WTC11 (cell line): ENCODE data around the gene TMCC1. TPM values are rescaled to one million over a fixed set of nuclear protein-coding genes. Genes with fewer than 3 reads are reported as not detected.

Source experiments
- ATAC-seq: fragments of 200-7000 bp; cut with Tn5 transposase; 2 replicates; pipeline ENCODE4 v1.10.0; 2021; ENCODE audit warnings: mild to moderate bottlenecking, moderate library complexity
- CTCF ChIA-PET: fragments of 300-600 bp; sonication (Branson Sonifier 250); formaldehyde crosslinking; loops from one replicate; lab custom pipeline; 2021; ENCODE audit warnings: antibody characterized with exemption; lab: Charles Lee
- POLR2A ChIA-PET: fragments of 350-600 bp; sonication (Branson Sonifier 250); formaldehyde crosslinking; loops from one replicate; lab custom pipeline; 2021; ENCODE audit warnings: antibody characterized with exemption; lab: Charles Lee
- DNase-seq: peaks from one replicate; pipeline ENCODE4 v3.0.0; 2021; ENCODE audit warnings: low spot score
- H3K27ac Mint-ChIP-seq: 2 replicates; pipeline ENCODE4 v1.8.0; 2021; ENCODE audit warnings: mixed read lengths
- H3K27me3 Mint-ChIP-seq: 2 replicates; pipeline ENCODE4 v1.8.0; 2021; ENCODE audit warnings: low read depth, mild to moderate bottlenecking, moderate library complexity, mixed read lengths
- H3K36me3 Mint-ChIP-seq: 2 replicates; pipeline ENCODE4 v1.8.0; 2021; ENCODE audit warnings: mixed read lengths
- H3K4me1 Mint-ChIP-seq: 2 replicates; pipeline ENCODE4 v1.8.0; 2022; ENCODE audit warnings: mixed read lengths
- H3K4me3 Mint-ChIP-seq: 2 replicates; pipeline ENCODE4 v1.8.0; 2021; ENCODE audit warnings: mild to moderate bottlenecking, moderate library complexity, mixed read lengths
- H3K9me3 Mint-ChIP-seq: 2 replicates; pipeline ENCODE4 v1.8.0; 2021; ENCODE audit warnings: mixed read lengths
- CREM ChIP-seq: sonication (generic); formaldehyde crosslinking; IDR thresholded peaks from 2 replicates; pipeline ENCODE4 v1.8.1; 2022; ENCODE audit warnings: mild to moderate bottlenecking, missing genetic modification reagents, moderate library complexity
- ESRRA ChIP-seq: sonication (generic); formaldehyde crosslinking; IDR thresholded peaks from 2 replicates; pipeline ENCODE4 v1.8.1; 2022; ENCODE audit warnings: mild to moderate bottlenecking, missing genetic modification reagents, borderline replicate concordance
- GTF2I ChIP-seq: fragments of 250-450 bp; sonication (Bioruptor Pico); conservative IDR thresholded peaks from 2 replicates; pipeline ENCODE4 v1.4.0; 2021; ENCODE audit warnings: mild to moderate bottlenecking
- HMGA2 ChIP-seq: fragments of 250-450 bp; sonication (Bioruptor Pico); IDR thresholded peaks from 2 replicates; pipeline ENCODE4 v1.4.0; 2021; ENCODE audit warnings: mild to moderate bottlenecking, moderate library complexity
- JAZF1 ChIP-seq: fragments of 250-450 bp; sonication (Bioruptor Pico); IDR thresholded peaks from 2 replicates; pipeline ENCODE4 v1.9.0; 2021; ENCODE audit warnings: moderate library complexity, mild to moderate bottlenecking, inconsistent platforms
- NFATC4 ChIP-seq: fragments of 250-450 bp; sonication (Bioruptor Pico); IDR thresholded peaks from 2 replicates; pipeline ENCODE4 v1.9.0; 2021; ENCODE audit warnings: mild to moderate bottlenecking
- NFYB ChIP-seq: sonication (generic); formaldehyde crosslinking; conservative IDR thresholded peaks from 2 replicates; pipeline ENCODE4 v1.8.0; 2022; ENCODE audit warnings: low read depth, missing genetic modification reagents
- NR2C2 ChIP-seq: sonication (generic); formaldehyde crosslinking; IDR thresholded peaks from 2 replicates; pipeline ENCODE4 v1.8.0; 2022; ENCODE audit warnings: mild to moderate bottlenecking, missing genetic modification reagents
- SP1 ChIP-seq: sonication (generic); formaldehyde crosslinking; conservative IDR thresholded peaks from 2 replicates; pipeline ENCODE4 v1.8.1; 2022; ENCODE audit warnings: missing genetic modification reagents
- TCF7 ChIP-seq: sonication (generic); formaldehyde crosslinking; IDR thresholded peaks from 2 replicates; pipeline ENCODE4 v1.8.0; 2022; ENCODE audit warnings: mild to moderate bottlenecking, low read depth, missing genetic modification reagents, moderate library complexity
- USF1 ChIP-seq: sonication (generic); formaldehyde crosslinking; IDR thresholded peaks from 2 replicates; pipeline ENCODE4 v1.8.0; 2022; ENCODE audit warnings: mild to moderate bottlenecking, missing genetic modification reagents
- USF2 ChIP-seq: sonication (generic); formaldehyde crosslinking; IDR thresholded peaks from 2 replicates; pipeline ENCODE4 v1.8.1; 2023; ENCODE audit warnings: mild to moderate bottlenecking, missing genetic modification reagents, moderate library complexity
- ZNF219 ChIP-seq: sonication (generic); formaldehyde crosslinking; IDR thresholded peaks from 2 replicates; pipeline ENCODE4 v1.8.0; 2023; ENCODE audit warnings: missing genetic modification reagents, mild to moderate bottlenecking, borderline replicate concordance
- ZNF263 ChIP-seq: sonication (generic); formaldehyde crosslinking; IDR thresholded peaks from 2 replicates; pipeline ENCODE4 v1.8.1; 2022; ENCODE audit warnings: low read depth, mild to moderate bottlenecking, moderate library complexity, missing genetic modification reagents
- ZNF416 ChIP-seq: fragments of 250-450 bp; sonication (Bioruptor Pico); IDR thresholded peaks from 2 replicates; pipeline ENCODE4 v1.9.0; 2021; ENCODE audit warnings: mild to moderate bottlenecking, inconsistent platforms
- ZNF425 ChIP-seq: fragments of 250-450 bp; sonication (Bioruptor Pico); conservative IDR thresholded peaks from 2 replicates; pipeline ENCODE4 v1.9.0; 2021; ENCODE audit warnings: mild to moderate bottlenecking
- ZNF512 ChIP-seq: sonication (generic); formaldehyde crosslinking; IDR thresholded peaks from 2 replicates; pipeline ENCODE4 v1.8.1; 2022; ENCODE audit warnings: missing genetic modification reagents, borderline replicate concordance
- ZNF671 ChIP-seq: fragments of 250-450 bp; sonication (Bioruptor Pico); IDR thresholded peaks from 2 replicates; pipeline ENCODE4 v1.8.0; 2021; ENCODE audit warnings: mild to moderate bottlenecking
- total RNA-seq: library from RNA; stranded (reverse); gene quantifications from 3 replicates; pipeline ENCODE4 v1.2.3, GENCODE V29; 2021
- TF ChIP-seq, protein P1 (sequence below): fragments of 250-450 bp; sonication (Bioruptor Pico); IDR thresholded peaks from 2 replicates; pipeline ENCODE4 v2.1.2; 2022; ENCODE audit warnings: mild to moderate bottlenecking, moderate library complexity
- TF ChIP-seq, protein P2 (sequence below): sonication (generic); formaldehyde crosslinking; IDR thresholded peaks from 2 replicates; pipeline ENCODE4 v1.8.1; 2023; ENCODE audit warnings: mild to moderate bottlenecking, missing genetic modification reagents
- TF ChIP-seq, protein P3 (sequence below): sonication (generic); formaldehyde crosslinking; IDR thresholded peaks from 2 replicates; pipeline ENCODE4 v1.8.0; 2022; ENCODE audit warnings: mild to moderate bottlenecking, missing genetic modification reagents
- TF ChIP-seq, protein P4 (sequence below): sonication (generic); formaldehyde crosslinking; IDR thresholded peaks from 2 replicates; pipeline ENCODE4 v1.8.1; 2022; ENCODE audit warnings: mild to moderate bottlenecking, missing genetic modification reagents, moderate library complexity, borderline replicate concordance

TMCC1 gene
- total RNA-seq, 1 experiment from 2014 or later = 29.3 TPM

GRCh38 chr3:129722527-129722926 is 171.0 kb downstream of the TMCC1 start:
- H3K9me3 Mint-ChIP-seq = no peaks in the 10 kb centered on the region
- no peak overlapping the region for H3K27ac Mint-ChIP-seq
- H3K4me3 Mint-ChIP-seq = no peak overlapping the region
- no peaks in the 10 kb centered on the region for H3K36me3 Mint-ChIP-seq
- ATAC-seq (no peak), DNase-seq (no peak)
- H3K4me1 Mint-ChIP-seq = peaks cover 44% of the 10 kb centered on the region
- H3K27me3 Mint-ChIP-seq = no peaks in the 10 kb centered on the region
- CTCF ChIA-PET = no interaction called here
- TF ChIP-seq SP1 (CRISPR knock-in tag) = no peak
- TF ChIP-seq USF2 (CRISPR knock-in tag) = no peak
- TF ChIP-seq, protein P1, sequence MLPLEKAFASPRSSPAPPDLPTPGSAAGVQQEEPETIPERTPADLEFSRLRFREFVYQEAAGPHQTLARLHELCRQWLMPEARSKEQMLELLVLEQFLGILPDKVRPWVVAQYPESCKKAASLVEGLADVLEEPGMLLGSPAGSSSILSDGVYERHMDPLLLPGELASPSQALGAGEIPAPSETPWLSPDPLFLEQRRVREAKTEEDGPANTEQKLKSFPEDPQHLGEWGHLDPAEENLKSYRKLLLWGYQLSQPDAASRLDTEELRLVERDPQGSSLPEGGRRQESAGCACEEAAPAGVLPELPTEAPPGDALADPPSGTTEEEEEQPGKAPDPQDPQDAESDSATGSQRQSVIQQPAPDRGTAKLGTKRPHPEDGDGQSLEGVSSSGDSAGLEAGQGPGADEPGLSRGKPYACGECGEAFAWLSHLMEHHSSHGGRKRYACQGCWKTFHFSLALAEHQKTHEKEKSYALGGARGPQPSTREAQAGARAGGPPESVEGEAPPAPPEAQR (CRISPR knock-in tag) = no peak
- POLR2A ChIA-PET = interaction anchor here (0.5 kb wide), 1 partner anchor 124 kb away, joined by 6 read pairs; no protein-coding TSS in a partner anchor

GRCh38 chr3:129718201-129718600 is 175.3 kb downstream of the TMCC1 start:
- no peak for DNase-seq
- H3K27ac Mint-ChIP-seq = no peak overlapping the region
- ChIA-PET CTCF (no interaction called here), POLR2A (no interaction called here)
- no peak for ATAC-seq
- H3K36me3 Mint-ChIP-seq = no peaks in the 10 kb centered on the region
- no peak for TF ChIP-seq ZNF416 (CRISPR knock-in tag)
- no peak for TF ChIP-seq JAZF1 (CRISPR knock-in tag)
- TF ChIP-seq, protein P2, sequence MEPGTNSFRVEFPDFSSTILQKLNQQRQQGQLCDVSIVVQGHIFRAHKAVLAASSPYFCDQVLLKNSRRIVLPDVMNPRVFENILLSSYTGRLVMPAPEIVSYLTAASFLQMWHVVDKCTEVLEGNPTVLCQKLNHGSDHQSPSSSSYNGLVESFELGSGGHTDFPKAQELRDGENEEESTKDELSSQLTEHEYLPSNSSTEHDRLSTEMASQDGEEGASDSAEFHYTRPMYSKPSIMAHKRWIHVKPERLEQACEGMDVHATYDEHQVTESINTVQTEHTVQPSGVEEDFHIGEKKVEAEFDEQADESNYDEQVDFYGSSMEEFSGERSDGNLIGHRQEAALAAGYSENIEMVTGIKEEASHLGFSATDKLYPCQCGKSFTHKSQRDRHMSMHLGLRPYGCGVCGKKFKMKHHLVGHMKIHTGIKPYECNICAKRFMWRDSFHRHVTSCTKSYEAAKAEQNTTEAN (CRISPR knock-in tag) = no peak
- TF ChIP-seq ZNF263 (CRISPR knock-in tag) = no peak
- TF ChIP-seq, protein P3, sequence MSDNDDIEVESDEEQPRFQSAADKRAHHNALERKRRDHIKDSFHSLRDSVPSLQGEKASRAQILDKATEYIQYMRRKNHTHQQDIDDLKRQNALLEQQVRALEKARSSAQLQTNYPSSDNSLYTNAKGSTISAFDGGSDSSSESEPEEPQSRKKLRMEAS (CRISPR knock-in tag) = no peak
- TF ChIP-seq ESRRA (CRISPR knock-in tag) = no peak
- TF ChIP-seq ZNF512 (CRISPR knock-in tag) = no peak
- no peak for TF ChIP-seq ZNF425 (CRISPR knock-in tag)
- TF ChIP-seq HMGA2 (CRISPR knock-in tag) = no peak
- TF ChIP-seq NFYB (CRISPR knock-in tag) = no peak
- no peak for TF ChIP-seq USF1 (CRISPR knock-in tag)
- no peak for TF ChIP-seq ZNF671 (CRISPR knock-in tag)
- TF ChIP-seq, protein P4, sequence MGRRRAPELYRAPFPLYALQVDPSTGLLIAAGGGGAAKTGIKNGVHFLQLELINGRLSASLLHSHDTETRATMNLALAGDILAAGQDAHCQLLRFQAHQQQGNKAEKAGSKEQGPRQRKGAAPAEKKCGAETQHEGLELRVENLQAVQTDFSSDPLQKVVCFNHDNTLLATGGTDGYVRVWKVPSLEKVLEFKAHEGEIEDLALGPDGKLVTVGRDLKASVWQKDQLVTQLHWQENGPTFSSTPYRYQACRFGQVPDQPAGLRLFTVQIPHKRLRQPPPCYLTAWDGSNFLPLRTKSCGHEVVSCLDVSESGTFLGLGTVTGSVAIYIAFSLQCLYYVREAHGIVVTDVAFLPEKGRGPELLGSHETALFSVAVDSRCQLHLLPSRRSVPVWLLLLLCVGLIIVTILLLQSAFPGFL (CRISPR knock-in tag) = no peak
- TF ChIP-seq NR2C2 (CRISPR knock-in tag) = no peak
- no peak for TF ChIP-seq GTF2I (CRISPR knock-in tag)
- no peak for TF ChIP-seq TCF7 (CRISPR knock-in tag)
- no peak for TF ChIP-seq CREM (CRISPR knock-in tag)
- no peak for TF ChIP-seq ZNF219 (CRISPR knock-in tag)
- no peak for TF ChIP-seq NFATC4 (CRISPR knock-in tag)
- H3K4me1 Mint-ChIP-seq = peaks cover 51% of the 10 kb centered on the region
- H3K27me3 Mint-ChIP-seq = no peaks in the 10 kb centered on the region
- H3K4me3 Mint-ChIP-seq = no peak overlapping the region
- no peaks in the 10 kb centered on the region for H3K9me3 Mint-ChIP-seq
